Measurements from ENCODE around the gene SMIM34.
"Not testable (repeated sequence)": the region's sequence is repeated elsewhere in the genome, so short reads cannot be mapped to it uniquely, and the experiment has no call there.

- not testable (repeated sequence) for TF ChIP-seq ZNF274 (IDR thresholded peaks at IDR 0.05; ENCODE audit: low read depth, low read length); SUZ12 (IDR thresholded peaks at IDR 0.05; ENCODE audit: extremely low read depth, insufficient read depth, insufficient read length); YY1 (IDR thresholded peaks at IDR 0.05; ENCODE audit: insufficient read depth, insufficient read length)
These were observed 4.7 kb upstream of the SMIM34 start for GRCh38 chr21:34428441-34428840.
